DMS79 treated with DMSO at 0.1 percent for 48 hours (cell line): Measurements from ENCODE around the gene GANAB.
"Not testable (repeated sequence)": the region's sequence is repeated elsewhere in the genome, so short reads cannot be mapped to it uniquely, and the experiment has no call there.

ENCODE experiments used
- DNase-seq: peaks from one replicate; lab custom pipeline; 2025; lab: John Stamatoyannopoulos, UW

GANAB gene

DNA sequence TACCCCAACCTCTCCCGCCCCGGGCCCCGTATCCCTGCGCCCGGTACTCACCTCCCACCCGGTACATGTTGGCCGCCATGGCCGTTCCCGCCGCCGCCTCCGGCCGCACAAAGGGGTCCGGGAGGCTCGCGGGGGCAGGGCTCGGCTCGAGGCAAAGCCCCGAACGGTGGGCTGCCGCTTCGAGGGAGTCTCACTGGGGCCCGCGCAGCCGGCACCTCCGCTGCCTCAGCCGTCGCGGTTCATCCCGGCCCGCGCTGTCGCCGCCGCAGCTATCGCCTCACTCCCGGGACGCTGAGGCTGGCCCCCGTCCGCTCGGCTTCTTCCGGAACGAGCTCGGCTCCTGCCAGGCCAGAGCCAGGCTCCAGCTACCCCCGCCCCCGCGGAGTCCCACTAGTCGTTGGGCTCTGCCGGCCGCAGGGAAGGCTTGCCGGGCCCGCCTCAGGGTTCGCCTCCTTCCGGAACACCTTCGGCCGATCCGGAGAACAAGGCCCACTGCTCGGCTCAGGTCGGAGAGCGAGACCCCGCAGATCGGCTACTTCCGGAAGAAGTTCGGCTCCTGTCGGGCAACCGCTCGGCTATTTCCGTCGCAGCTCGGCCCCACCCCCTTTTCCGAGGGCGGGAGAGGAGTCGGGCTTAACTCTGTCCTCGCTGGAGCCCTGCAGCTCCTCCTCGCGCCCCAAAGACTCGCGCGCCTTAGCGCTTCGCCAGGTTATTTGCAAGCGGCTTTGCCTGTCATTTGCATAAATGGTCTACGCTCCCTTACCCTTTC lies 44.9 kb downstream of the GANAB start, which contains the start of gene MTA2:
MTA2 (minus strand) TSS at position 494 of the 769 bp plus-strand sequence; CDS start at position 79, 415 bp downstream.
- peak; percentile 91 for DNase-seq

DNA sequence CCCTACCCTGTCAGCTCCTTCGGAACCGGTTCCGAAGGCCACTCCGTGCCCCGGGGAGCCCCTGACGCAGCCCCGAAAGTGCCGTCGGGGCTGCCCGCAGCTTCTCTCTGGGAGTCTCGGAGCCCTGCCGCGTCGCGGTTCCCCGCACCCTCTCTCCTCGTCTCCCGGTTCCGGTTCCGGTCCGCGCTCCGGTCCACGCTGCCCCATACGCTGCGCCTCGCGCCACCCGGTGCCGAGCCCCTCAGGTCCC lies 45.4 kb downstream of the GANAB start:
- no peak for DNase-seq

DNA sequence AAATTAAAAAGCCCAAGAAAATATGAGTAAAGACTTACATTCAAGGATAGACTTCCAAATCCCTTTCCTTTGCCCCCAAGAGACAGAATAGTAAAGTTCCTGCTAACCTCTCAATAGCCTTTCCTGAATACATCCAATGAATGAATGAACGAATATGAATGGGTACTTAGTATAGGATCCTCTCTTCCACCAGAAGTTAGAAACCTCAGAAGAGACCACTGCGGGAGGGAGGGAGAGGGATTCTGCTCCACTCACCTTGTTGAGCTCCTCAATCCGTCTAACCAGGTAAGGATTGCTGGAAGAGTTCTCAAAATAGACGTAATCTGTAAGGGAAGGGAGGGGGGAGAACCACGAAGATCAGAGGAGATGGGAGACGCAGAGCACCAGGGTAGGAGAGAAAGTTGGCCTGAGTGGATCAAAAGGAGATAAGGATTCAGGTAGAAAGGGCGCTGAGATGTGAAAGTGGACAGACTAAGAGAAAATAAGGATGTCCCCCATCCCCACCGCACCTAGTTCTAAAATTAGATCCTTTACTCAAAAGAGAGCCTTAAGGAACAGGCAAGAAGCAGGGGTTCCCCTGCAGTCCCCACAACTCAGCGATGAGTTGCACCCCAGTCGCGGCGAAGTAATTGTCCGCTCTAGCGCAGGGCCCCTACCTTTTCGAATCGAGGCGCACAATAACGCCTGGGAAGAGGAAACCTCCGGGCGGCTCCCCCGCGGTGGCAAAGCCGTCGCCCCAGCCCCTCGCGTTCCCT lies 45.9 kb downstream of the GANAB start:
- DNase-seq, result no peak

DNA sequence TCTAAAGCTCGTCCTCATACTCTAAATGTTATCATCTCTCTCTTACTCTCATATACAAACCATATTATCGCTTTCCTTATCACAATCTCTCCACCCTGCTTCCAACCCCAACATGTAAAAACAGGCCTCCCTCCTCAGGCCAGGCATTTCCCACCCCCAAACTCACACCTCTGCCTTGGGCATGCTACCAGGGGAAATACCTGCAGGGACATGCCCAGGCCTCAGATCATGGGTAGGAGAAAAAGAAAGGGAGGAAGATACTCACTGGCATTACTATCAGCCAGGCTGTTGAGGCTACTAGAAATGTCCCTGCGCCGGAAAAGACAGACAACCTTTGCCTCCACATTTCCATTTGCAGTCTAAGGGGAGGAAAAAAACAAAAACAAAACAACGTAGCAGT lies 46.5 kb downstream of the GANAB start:
- DNase-seq, result no peak

DNA sequence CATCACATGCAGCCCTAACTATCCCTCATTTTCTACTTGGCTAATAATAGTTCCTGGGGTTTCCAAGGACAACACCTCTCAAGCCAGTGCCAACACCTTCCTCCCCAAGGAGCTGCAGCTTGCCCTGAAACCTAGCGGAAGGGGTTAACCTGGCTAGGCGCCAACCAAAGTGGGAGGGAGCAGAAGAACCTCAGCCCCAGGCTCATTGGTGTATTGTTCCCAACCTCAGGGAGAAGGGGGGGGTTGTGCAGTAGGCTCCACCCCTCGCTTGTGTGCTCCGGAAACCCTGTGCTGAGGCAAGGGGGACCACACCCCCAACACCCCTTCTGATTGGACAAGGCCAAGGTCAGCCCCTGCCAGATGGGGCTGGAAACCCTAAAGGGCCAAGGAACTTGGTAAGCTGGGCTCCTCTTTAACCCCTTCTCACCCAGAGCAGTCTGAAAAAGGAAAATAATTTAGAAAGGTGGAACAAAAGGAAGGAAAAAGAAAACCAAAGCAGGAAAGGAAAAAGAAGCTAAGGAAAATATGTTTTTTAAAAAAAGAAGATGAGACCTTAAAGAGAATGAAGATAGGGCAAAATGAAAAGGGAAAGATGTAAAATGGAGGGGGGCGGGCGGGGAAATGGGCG lies 47.2 kb downstream of the GANAB start:
- DNase-seq, result peak; percentile 71

DNA sequence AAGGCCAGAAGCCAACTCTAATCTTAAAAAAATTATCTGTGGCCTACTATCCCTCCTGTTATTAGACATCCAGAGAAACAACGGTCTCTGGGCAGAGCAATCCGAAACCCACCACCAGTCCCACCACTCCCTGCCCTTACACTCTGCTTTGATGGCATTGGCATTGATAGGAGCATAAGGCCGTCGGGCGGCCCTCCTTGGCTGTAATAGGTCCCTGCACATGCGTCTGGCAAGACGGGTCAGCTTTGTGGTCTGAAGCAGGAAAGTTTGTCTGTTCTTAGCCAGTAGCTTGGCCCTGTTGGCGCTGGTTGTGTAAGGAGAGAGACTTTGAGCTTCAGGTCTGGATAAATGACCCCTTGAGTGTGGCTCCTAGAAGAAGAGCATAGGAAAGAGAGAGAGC lies 51.3 kb downstream of the GANAB start:
- no peak for DNase-seq

DNA sequence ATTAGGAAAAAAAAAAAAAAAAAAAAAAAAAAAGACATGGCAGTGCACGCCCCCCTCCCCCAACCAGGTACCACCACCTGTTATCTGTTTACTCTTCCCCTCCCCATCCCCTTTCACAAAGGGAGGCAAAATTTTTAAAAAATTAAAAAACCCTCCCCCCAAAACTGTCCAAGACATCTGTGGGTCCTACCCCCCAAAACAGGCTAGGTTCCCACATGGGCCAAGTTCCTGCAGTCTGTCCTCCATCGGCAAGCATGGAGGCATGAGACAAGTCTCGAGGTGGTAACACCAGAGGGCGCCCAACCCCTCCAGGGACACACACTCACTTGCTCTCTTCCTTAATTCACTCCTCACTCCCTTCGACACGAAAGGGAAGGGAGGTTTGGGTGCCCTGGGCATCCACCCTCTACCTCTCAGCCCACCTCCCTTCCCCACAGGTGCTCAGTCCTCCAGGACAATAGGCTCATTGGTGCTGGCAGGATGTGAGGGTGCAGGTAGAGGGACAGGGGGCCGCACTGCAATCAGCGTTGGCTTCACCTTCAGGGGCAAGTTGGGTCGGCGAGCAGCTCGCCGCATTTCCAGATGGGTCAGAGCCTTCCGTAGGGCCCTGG lies 52.9 kb downstream of the GANAB start:
- no peak for DNase-seq

DNA sequence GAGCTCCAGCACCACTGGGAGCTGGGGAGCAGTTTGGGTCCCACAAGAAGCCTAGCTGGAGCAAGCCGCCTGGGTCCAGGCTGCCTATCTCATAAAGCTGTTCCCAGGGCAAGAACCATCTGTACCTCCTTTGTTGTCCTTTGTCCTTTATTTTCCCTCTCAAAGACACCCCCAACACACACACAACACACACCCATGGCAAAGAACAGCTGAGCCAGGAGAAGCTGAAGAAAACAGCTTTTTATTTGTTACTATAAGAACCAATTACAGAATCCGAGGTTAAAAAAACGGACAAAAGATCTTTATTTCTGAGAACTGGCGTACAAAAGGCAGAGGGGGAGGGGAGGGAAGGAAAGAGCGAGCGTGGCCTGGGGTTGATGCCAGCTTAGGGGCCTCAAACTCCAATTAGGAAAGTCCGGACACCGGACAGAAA lies 53.4 kb downstream of the GANAB start:
- no peak for DNase-seq

DNA sequence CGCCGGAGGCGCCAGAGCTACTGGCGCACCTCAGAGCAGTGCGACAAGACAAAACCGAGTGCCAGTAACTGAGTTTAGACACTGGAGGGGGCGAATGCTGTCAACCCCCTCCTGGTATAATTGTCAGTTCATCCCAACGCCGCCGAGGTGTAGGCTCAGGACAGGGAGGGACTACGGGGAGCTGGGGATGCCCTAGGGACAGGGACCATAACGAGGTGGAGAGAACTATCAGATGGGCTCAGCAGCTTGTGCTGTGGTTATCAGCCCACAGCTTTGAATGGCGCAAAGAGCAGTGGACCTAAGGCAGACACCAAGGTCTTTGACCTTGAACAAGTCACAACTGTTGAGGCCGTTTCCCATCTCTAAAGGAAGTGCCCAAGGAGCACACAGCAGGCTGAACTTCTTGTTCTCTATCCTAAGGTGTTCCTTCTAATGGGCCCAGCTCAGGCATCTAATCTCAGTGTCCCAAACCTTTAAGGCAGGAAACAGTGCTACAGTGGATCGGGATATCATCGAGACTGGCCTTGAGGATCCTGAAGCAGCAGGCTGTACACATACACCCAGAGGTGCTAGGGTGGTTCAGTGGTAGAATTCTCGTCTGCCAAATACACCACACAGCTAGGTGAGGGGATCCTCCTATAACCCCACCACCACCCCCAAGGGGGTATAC lies 54.1 kb downstream of the GANAB start:
- DNase-seq, result peak; percentile 29

DNA sequence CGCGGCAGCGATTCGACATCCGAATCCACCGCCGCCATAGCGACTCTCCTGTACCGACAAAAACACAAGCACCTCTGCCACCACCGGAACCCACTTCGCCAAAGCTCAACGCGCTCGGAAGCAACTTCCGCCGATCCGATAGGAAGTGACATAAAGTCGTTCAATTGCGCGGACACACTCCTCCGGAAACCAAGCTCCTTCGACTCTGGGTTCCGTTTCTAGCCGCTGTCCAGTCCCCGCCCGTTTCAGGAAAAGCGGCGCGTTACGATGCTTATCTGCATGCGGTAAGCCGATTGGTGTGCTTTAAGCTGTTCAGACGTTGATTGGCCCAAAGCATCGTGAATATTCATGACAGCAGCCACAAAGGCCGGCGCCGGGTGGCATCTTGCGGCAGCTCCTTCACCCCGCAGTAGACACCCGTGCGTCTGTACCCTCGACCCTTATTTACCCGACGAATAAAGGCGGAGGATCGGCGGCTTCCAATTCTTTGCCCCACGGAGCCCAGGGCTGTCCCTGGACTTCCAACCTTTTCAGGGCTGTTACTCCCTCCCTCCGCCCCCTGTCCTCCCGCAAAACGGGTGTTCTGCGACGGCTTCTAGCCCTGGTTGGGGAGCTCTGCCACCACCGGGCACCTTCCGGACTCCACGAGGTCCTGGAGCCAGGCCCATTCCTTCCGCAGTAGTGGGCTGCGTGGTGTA lies 54.8 kb downstream of the GANAB start, which contains the start of gene TUT1:
TUT1 (minus strand) TSS at position 76 of the 698 bp plus-strand sequence; CDS start at position 38, 38 bp downstream.
- peak; percentile 99 for DNase-seq

DNA sequence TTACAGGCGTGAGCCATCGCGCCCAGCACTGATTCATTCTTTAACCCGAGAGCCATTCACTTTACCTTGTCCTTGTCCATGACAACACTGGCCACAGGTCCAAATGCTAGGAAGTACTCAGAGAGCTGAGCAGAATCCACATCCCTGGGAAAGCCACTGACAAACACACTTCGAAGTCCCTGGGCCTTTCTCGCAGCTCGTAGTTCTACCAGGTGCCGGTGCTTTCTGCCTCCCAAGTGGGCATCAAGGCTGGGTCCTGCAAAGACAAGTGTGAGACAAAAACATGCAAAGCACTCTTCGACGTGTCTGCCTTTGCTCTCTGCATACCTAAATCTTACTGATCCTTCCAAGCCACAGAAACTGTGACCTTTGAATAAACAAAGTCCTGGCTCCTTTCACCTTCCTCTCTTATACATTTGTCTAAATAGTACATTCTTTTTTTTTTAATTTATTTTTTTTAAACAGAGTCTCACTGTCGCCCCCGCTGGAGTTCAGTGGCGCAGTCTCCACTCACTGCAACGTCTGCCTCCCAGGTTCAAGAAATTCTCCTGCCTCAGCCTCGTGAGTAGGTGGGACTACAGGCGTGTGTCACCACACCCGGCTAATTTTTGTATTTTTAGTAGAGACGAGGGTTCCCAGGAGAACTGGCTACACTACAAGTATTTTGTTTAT lies 57.3 kb downstream of the GANAB start:
- DNase-seq, result no peak

DNA sequence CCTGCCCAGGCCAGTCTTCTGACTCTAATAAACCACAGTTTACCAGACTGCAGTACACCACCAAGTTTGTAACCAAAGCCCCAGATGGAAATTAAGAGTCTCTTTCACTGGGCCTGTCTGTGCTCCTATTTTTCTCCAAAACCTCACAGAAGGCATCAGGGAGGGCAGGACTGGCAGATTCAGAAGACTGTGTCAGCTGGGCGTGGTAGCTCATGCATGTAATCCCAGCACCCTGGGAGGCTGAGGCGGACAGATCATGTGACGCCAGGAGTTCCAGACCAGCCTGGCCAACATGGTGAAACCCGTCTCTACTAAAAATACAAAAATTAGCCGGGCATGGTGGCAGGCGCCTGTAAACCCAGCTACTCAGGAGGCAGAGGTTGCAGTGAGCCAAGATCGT lies 61.1 kb downstream of the GANAB start:
- DNase-seq, result not testable (repeated sequence)

DNA sequence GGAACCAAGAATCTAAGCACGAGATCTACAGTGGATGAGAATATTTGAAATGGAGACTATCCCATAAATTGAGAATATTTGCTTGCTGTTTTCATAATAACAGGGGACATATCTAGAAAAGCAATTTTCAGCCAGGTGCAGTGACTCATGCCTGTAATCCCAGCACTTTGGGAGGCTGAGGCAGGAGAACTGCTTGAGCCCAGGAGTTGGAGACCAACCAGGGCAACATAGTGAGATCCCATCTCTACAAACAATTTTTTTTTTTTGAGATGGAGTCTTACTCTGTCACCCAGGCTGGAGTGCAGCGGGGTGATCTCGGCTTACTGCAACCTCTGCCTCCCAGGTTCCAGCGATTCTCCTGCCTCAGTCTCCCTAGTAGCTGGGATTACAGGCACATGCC lies 64.7 kb downstream of the GANAB start:
- DNase-seq, result not testable (repeated sequence)

DNA sequence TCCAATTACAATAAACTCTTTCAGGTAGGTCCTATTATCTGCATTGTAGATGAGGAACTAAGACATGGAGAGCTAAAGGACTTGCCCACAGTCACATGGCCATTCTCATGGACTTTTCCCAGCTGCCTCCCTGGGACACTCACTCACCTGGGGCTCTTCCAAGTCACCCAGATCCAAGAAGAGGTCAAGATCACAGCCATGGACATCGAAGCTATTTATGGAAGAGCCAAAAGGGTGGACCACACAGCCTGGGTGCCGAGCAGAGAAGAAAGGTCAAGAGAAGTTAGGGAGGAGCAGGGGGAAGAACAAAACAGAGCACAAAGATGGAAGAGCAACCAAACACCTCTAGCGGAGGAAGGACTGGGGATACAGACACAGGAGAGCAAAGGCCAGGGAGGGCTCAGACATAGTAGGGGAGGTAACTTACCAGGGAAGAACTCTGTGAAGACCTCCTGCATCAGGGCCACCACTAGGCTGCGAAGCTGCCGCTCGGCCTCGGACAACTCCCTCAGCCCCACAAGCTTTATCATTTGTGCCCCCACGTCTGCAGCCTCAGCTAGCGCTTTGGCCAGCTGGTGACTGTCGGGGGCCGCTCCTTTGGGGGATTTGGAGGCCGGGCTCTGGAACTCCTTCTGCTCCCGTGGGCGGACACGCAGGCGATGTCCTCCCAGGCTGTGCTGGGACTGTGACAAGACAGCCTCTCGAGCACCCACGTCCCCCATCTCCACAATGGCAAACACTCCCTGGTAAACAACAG lies 65.3 kb downstream of the GANAB start:
- DNase-seq, result no peak

DNA sequence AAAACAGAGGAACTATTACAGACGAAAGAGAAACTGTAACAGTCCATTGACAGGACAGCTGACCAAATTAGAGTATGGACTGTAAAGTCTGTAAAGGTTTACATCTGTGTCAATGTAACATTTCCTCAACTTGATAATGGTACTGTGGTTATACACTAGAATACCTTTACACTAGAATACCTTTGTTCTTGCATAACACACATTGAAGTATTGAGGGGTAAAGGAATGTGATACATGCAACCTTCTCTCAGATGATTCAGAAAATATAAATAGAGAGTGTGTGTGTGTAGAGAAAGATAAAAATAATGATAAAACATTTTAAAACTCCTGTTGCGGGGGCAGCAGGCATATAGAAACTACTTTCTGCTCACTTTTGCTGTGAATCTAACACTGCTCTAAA lies 67.2 kb downstream of the GANAB start:
- DNase-seq, result no peak

DNA sequence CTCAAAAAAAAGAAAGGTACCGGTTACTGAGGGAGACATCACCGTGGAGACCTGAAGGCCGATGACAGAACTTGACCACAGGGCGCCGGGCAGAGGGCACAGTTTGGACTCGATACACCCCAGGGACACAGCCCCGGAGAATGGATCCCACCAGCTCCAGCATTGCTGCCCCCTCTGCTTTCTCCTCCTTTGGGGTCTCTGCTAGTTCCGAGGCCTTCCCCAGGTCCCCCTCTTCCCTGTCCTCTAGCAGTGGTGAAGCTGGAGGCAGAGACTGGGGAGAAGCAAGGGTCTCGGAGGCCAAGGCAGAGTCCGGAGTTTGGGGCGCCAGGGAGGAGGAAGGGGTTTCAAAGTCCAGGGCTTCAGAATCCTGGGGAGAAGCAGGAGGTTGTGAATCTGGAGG lies 67.9 kb downstream of the GANAB start:
- DNase-seq, result no peak

DNA sequence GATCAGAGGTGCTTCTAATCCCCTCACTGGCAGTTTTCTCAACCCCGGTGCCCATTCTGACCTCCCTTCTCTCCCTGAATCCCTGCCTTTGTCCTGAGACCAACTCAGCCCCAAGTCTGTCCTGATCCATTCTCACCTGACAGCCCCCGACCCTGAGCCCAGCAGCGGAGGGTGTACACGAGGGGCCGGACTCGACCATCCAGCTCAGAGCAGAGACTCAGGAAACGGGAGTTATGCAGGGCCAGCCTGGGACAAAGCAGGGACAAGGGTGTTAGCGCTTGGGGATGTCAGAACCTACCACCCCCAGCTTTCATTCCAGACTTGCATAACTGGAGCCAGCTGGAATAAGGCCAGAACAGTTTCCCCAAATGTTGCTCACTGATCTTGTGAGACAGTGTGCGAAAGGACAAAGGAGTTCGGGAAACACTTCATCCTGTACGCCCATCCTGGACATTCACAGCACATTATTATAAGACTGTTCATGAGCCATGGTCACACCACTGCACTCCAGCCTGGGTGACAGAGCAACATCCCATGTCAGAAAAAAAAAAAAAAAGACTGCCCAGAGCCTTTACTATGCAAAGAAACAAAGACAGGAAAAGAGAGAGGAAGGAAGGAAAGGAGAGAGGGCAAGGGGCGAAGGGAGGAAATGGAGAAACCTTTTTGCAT lies 69.2 kb downstream of the GANAB start:
- no peak for DNase-seq

DNA sequence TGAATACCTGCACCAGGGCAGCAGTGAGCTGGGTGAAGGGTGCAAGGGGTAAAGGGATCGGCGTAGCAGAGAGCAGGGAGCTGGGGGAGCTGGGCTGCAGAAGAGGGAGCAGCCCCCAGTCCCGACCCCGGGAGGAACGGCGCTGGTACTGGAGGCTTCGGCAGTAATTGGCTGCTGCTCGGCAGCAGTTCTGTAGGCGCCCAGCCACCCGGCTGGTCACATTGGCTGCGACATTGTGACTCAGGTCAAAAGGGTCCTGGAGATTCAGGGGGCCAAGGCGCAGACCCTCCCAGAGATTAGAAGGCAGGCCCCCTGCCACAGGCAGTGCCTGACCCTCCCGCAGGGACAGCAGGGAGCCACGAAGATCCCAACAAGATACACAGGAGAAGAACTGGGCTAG lies 70.6 kb downstream of the GANAB start:
- DNase-seq, result no peak

DNA sequence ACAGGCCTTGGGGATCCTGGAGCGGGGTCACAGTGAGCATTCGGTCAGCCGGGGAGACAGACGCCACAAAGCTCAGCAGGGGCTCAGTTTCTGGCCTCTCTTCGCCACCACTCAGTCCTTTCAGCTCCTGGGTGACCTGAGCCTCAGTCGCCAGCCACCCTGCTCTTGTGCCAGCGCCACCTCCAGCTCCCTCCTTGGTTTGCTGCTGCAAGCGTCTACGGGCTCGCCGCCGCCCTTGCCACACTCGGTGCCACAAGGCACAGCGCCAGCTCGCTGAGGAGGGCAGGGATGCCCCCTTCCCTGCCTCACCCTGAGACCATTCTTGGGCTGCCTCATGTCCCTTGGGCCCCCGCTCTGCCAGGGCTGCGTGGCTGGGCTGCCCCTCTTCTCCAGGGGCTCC lies 71.3 kb downstream of the GANAB start:
- DNase-seq, result peak; percentile 58
